ENCODE measurements around the gene TMEM59L.

TMEM59L gene

DNA sequence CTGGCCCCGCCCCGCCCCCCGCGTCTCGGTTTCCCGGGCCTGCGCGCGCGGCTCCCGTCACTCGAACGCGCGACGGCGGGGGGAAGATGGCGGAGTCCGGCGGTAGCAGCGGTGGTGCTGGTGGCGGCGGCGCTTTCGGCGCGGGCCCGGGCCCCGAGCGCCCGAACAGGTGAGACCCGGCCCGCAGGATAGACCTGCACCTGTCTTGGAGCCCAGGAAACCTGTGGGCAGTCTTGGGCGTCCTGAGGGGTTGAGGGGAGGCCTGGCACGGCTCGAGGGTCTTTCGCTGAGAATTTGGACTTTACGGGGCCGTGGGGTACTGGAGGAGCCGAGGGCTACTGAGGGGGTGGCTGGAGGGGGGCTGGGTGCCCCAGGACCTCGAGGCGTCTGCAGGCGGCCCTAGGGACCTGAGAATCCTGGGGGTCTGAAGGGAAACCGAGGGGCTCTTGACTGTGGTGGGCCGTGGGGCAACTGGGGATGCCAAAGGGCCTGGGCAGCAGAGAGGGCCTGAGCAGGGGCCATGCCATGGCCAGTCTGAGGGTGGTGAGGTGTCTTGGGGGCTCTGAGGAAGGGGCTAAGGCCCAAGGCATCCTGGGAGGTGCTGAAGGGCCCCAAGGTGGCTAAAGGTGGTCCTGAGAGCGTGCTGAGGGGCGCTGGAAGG is 24.4 kb downstream of the TMEM59L start, which contains the start of gene KLHL26:
KLHL26 (plus strand) TSS at position 60 of the 661 bp plus-strand sequence; CDS start at position 87, 27 bp downstream.
- no peak for DNase-seq (ENCODE audit: low read depth in 1 of 2, low spot score in 1 of 2)

DNA sequence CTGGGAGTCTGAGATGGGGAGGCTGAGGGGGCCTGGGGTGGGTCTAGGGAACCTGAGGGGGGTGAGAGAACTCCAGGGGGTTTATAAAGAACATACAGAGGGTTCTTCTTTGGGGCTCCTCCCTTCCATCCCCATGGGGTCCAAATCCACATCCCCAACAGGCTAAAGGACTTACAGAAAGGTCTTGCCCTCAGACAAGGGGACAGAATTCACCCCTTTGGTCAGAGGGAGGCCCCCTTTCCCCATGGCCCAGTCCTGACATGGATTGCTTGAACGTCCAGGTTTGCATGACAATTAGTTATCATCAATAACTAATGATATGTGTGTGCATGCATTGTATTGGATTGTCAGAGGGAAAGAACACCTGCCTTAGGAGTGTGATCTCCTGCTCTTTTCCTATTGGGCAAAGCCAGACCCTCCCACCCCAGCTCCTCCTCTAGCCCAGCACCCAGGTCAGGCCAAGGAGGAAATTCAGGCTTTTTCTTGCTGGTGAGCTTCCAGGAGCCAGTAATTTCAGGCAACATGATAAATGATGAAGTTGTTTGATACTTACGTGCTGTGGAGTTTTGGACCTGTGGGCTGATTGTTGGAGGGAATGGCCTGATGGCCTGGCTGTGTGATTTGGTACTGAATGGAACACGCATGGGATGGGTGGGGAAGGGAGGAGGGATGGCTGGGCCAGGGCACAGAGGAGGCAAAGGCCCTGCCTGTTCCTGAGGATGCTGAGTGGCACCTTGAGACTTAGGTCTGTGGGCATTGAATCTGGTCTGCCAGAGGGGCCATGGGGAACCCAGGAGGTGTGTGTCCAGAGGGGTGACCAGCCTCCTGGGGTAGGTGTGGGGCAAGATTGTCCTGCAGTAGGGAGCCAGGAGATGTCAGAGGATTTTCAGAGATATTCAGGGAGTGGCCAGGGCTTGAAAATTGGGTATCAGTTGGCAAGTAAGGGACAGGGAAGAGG is 25.3 kb downstream of the TMEM59L start:
- no peak for DNase-seq (ENCODE audit: low read depth in 1 of 2, low spot score in 1 of 2)

DNA sequence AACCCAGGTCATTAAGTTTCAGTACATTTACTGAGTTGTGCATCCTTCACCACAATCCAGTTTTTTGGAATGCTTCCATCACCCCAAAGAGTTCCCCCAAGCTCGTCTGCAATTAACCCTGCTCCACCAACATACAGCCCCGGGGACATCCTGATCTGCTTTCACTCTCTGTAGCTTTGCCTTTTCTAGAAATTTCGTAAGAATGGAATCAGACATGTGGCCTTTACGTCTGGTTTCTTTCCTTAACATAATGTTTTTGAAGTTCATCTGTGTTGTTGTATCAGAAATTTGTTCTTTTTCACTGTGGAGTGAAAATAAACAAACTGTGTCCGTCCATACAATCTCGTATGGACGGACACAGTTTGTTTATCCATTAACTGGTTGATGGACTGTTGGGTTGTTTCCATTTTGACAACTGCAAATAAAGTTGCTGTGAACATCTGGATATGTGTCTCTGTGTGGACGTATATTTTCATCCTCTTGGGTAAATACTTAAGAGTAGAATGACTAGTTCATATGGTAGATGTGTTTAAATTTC is 27.1 kb downstream of the TMEM59L start:
- no peak for DNase-seq (ENCODE audit: low read depth in 1 of 2, low spot score in 1 of 2)

GRCh38 chr19:18644196-18645034 is 31.7 kb downstream of the TMEM59L start:
- DNase-seq (ENCODE audit: low read depth in 1 of 2, low spot score in 1 of 2): no peak

DNA sequence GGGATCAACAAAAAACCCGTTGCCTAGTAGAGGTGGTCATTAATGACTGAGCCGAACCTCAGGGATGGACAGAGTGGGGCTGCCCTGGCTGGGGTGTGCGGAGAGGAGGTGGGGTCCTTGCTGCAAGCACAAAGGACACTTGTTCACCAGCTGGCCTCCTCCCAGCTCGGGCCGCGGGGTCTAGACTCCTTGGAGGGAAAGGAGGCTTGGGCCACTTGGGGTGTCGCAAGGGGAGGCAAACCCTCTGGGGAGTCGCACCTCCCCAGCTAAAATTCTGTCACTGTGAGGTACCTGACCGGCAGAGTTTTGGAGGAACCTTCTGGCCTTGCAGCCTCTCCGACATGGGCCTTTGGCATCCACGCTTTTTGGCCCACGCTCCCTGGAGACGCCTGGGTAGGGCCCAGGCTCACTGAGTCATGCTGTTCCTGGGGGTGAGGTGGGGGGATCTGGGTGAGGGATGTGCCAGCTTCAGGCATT is 32.4 kb downstream of the TMEM59L start:
- DNase-seq (ENCODE audit: low read depth in 1 of 2, low spot score in 1 of 2): no peak

DNA sequence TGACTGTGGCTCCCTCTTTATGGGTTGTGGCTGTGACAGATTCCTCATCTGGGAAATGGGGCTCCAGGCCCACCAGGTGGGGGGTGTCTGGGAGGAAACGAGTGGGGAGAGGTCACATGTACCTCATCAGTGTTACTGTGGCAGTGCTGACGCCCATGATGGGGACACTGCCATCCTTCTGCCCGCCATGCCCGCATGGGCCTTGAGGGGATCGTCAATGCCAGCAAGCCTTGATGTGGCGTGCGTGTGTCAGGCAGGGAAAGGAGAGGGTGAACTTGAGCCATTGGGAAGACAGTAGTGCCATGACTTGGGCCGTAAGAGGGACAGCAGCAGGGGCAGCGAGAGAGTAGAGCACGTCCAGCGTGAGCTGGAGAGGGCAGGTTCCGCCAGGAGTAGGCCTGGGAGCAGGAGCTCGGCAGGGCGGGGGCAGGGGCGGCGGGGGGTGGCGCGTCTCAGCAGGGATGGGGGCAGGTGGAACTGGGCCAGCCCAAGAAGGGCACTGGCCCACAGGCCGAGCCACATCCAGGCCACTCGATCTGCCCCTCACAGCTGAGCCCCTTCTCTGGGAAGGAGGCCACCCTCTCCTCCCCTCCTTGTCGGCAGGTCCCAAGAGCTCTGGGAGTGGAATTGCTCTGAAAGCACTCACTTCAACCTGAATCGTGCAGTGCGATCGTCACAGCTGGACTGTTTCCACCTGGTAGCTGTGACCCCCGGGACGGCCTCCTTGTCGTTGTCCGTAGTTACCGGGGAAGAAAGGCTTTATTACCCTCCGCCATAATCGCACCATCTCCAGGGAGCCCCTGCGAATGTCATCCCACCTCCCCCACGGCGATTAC is 34.1 kb downstream of the TMEM59L start:
- no peak for DNase-seq (ENCODE audit: low read depth in 1 of 2, low spot score in 1 of 2)

GRCh38 chr19:18647371-18647767 is 34.7 kb downstream of the TMEM59L start:
- no peak for DNase-seq (ENCODE audit: low read depth in 1 of 2, low spot score in 1 of 2)

DNA sequence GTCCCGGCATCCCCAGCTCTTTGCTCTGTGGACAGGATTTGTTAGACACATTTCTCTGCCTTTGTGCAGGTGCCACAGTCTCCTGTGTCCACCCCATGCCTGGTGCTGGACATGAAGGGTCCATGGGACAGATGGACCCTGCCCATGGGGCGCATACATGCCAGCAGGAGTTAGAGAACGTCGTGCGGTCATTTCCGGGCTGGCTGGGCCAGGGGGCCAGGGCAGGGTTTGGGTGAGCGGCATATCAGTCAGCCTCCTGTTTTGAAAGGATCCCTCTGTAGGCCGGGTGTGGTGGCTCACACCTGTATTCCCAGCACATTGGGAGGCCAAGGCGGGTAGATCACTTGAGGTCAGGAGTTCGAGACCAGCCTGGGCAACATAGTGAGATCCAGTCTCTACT is 35.1 kb downstream of the TMEM59L start:
- DNase-seq (ENCODE audit: low read depth in 1 of 2, low spot score in 1 of 2): no peak

GRCh38 chr19:18648973-18649315 is 36.3 kb downstream of the TMEM59L start:
- no peak for DNase-seq (ENCODE audit: low read depth in 1 of 2, low spot score in 1 of 2)

GRCh38 chr19:18649371-18650020 is 36.8 kb downstream of the TMEM59L start:
- no peak for DNase-seq (ENCODE audit: low read depth in 1 of 2, low spot score in 1 of 2)

DNA sequence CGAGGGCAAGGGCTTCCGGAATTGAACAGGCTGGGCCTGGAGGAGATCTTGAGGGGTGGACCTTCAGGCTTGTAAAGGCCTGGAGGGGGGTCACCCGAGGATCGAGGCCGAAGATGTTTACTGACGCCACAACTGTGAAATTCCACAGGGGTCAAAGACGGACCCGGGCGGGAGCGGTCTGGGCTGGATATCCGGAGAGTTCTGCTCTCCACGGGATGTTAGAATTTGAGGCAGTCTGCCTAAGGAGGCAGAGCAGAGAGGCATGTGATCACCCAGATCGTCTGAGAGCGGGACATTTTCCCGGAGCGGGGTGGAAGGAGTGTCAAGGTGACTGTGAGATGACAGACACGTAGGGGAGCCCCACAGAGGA is 37.3 kb downstream of the TMEM59L start:
- no peak for DNase-seq (ENCODE audit: low read depth in 1 of 2, low spot score in 1 of 2)

- no peak for DNase-seq (ENCODE audit: low read depth in 1 of 2, low spot score in 1 of 2)
Measured at GRCh38 chr19:18650468-18651041, 37.9 kb downstream of the TMEM59L start.

DNA sequence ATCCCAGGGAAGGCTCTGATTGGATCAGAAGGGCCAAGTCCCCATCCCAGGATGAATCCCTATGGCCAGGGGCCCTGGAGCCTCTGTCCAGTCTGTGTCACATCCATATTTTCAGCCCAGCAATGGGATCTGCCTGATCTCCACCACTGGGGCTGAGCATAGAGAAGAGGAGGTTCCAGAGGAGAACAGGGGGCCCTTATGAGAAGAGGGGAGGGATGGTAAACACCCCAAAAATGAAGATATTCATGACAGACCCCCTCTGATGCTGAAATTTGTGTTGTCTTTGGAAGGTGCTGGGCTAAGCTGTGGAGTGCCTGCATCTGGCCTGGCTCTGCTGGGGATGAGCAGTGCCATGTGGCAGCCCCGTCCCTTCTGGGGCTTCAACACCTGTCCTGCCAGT is 38.6 kb downstream of the TMEM59L start:
- DNase-seq (ENCODE audit: low read depth in 1 of 2, low spot score in 1 of 2): no peak

GRCh38 chr19:18651733-18652132 is 39.1 kb downstream of the TMEM59L start:
- no peak for DNase-seq (ENCODE audit: low read depth in 1 of 2, low spot score in 1 of 2)

DNA sequence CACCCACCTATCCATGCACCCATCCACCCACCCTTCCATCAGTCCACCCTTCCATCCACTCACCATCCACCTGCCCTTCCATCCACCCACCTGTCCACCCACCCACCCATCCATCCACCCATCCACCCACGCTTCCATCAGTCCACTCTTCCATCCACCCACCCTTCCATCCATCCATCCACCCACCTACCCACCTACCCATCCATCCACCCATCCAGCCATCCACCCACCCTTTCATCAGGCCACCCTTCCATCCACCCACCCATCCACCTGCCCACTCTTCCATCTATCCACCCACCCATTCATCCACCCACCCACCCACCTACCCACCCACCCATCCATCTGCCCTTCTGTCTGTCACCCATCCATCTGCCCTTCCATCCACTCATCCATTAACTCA is 41.2 kb downstream of the TMEM59L start:
- no peak for DNase-seq (ENCODE audit: low read depth in 1 of 2, low spot score in 1 of 2)

DNA sequence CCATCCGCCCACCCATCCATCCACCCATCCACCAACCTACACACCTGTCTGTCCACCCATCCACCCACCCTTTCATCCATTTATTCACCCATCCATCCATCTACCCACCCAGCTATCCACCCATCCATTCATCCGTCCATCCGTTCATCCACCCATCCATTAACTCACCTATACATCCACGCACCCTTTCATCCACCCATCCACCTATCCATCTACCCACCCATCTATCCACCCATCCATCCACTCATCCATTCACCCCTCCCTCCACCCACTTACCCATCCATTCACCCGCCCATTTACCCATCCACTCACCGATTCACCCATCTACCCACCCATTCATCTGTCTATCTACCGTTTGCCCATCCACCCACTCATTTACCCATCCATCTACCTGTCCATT is 41.8 kb downstream of the TMEM59L start:
- no peak for DNase-seq (ENCODE audit: low read depth in 1 of 2, low spot score in 1 of 2)

DNA sequence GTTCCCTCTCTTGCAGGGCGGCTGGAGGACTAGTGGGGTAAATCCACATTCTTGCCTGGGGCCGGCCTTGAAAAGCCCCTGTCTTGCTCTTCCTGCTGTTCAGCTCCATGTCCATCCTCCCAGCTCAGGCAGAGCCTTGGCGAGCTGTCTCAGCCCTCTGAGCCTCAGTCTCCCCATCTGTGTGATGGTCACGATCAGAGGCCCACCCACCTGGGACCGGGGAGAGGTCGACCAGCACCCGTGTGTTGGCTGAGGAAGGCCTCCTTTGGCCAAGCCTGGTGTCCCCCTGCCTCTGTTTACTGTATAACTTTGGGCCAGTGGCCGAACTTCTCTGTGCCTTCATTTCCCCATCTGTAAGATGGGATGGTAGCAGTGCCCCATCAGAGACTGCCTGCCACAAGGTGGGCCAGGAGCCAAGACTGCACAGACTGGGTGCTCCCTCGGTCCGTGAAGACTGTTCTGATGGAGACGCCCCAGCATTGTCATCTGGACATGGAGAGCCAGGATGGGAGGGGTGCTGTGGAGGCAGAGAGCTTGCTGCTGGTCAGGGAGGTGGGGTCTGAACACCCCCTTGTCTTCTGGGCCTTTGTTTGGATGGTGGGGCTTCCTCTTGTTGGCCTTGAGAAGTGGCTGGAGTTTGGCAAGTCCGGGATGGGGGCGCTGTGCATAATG is 42.6 kb downstream of the TMEM59L start:
- no peak for DNase-seq (ENCODE audit: low read depth in 1 of 2, low spot score in 1 of 2)

DNA sequence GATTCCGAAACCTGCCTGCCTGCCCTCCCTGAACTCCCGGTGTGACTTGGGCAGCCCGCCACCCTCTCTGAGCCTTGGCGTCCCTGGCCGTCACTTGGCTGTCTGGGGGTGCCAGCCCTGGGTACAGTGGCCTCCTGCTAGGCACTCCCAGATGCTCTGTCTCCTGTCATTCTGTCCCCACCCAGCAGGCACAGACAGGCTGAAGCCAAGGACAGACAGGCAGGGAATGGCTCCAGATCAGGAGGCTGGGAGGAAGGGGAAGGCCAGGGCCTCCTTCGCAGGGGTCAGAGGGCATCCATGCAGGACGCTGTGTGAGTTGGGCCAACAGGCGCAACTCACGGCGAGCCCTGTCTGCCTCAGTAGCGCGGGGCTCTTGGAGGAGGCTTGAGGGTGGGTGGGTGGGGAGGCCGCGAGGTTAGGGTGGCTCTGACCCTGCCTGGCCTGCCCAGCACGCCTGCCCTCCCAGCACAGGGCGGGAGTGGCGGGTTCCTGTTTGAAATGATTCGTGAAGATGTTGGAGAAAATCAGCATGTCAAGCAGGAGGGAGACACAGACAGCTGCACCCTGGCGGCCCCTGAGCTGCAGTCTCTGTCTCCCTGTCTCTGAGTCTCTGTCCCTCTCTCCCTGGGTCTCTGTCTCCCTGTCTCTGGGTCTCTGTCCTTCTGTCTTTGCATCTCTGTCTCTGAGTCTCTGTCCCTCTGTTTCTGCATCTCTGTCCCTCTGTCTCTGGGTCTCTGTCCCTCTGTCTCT is 43.8 kb downstream of the TMEM59L start:
- DNase-seq (ENCODE audit: low read depth in 1 of 2, low spot score in 1 of 2): no peak
